Measurements from ENCODE around the gene CIITA.

CIITA gene

GRCh38 chr16:10932959-10933710 is 56.1 kb downstream of the CIITA start:
- DNase-seq (ENCODE audit: low read depth), result no peak
- H3K4me3 ChIP-seq (ENCODE audit: low read length), result no peak overlapping the region
- TF ChIP-seq, protein P1, sequence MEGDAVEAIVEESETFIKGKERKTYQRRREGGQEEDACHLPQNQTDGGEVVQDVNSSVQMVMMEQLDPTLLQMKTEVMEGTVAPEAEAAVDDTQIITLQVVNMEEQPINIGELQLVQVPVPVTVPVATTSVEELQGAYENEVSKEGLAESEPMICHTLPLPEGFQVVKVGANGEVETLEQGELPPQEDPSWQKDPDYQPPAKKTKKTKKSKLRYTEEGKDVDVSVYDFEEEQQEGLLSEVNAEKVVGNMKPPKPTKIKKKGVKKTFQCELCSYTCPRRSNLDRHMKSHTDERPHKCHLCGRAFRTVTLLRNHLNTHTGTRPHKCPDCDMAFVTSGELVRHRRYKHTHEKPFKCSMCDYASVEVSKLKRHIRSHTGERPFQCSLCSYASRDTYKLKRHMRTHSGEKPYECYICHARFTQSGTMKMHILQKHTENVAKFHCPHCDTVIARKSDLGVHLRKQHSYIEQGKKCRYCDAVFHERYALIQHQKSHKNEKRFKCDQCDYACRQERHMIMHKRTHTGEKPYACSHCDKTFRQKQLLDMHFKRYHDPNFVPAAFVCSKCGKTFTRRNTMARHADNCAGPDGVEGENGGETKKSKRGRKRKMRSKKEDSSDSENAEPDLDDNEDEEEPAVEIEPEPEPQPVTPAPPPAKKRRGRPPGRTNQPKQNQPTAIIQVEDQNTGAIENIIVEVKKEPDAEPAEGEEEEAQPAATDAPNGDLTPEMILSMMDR (conservative IDR thresholded peaks at IDR 0.05; ENCODE audit: low read depth, low read length), result no peak

GRCh38 chr16:10933865-10934264 is 56.9 kb downstream of the CIITA start:
- no peak for DNase-seq (ENCODE audit: low read depth)
- TF ChIP-seq, protein P1 (conservative IDR thresholded peaks at IDR 0.05; ENCODE audit: low read depth, low read length), result no peak
- H3K4me3 ChIP-seq (ENCODE audit: low read length), result no peak overlapping the region

GRCh38 chr16:10934325-10935107 is 57.5 kb downstream of the CIITA start:
- H3K4me3 ChIP-seq (ENCODE audit: low read length), result no peak overlapping the region
- TF ChIP-seq, protein P1 (conservative IDR thresholded peaks at IDR 0.05; ENCODE audit: low read depth, low read length), result no peak
- DNase-seq (ENCODE audit: low read depth), result no peak

DNA sequence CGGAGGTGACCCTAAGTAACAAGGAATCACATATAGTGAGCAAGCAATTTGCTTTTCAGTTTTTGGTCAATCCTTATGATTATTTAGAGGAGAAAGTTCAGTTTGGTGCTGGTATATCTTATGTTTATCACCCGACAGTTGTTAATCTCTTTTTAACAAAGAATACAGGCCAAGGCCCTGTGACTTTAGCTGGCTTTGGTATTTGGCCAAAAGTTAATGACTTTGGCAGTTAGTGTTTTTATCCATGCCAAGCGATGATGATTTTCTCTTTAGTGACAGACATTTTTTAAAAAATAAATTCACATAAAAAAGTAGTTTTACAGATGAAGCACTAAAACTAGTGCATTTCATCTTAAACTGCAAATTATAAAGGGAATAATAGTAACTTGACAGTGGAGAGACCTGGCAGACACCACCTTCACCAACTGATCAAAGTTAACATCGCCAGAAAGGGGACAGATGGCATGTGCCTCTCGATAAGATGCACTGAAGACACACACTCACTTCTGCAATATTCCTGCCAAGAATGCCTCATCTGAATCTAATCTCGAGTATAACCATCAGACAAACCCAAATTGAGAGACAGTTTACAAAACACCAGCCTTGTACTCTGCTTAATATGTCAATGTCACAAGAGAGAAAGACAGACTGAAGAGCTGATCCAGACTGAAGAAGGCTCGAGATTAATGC is 58.4 kb downstream of the CIITA start:
- no peak overlapping the region for H3K4me3 ChIP-seq (ENCODE audit: low read length)
- TF ChIP-seq, protein P1 (conservative IDR thresholded peaks at IDR 0.05; ENCODE audit: low read depth, low read length), result no peak
- DNase-seq (ENCODE audit: low read depth), result no peak

DNA sequence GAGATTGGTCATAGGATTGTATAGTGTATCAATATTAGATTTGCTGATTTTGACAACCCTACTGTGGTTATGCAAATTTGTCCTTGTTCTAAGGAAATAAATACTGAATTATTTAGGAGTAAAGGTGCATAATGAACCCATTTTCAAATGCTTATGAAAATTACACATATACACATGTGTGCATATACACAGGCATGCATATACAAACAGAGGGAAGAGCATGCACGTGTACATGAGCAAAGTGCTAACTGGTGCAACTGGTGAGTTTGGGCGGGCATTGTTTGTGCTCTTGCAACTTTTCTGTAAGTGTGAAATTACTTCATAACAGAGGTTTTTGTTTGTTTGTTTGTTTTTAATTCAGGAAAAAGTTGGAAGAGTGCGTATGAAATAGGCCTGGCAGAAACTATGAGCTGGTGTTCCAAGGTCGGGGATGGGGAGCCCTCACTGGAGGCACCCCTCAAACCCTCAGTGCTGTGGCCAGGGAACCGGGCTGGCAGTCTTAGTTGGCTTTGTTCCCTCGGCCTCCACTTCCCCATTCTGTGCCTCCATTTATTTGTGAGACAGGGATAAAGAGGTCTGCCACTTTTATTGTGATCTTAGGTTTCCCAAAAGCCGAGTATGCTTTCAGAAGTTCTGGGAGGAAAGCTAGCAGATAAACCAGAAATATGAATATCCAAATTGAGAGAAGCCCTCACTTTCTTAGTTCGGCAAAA is 59.4 kb downstream of the CIITA start:
- TF ChIP-seq, protein P1 (conservative IDR thresholded peaks at IDR 0.05; ENCODE audit: low read depth, low read length), result no peak
- no peak overlapping the region for H3K4me3 ChIP-seq (ENCODE audit: low read length)

GRCh38 chr16:10937068-10937859 is 60.3 kb downstream of the CIITA start:
- H3K4me3 ChIP-seq (ENCODE audit: low read length), result no peak overlapping the region
- no peak for DNase-seq (ENCODE audit: low read depth)
- TF ChIP-seq, protein P1 (conservative IDR thresholded peaks at IDR 0.05; ENCODE audit: low read depth, low read length), result no peak

More for the DNA sequence above, 59.4 kb downstream of the CIITA start:
- no peak for DNase-seq (ENCODE audit: low read depth)
